MV-4-11 (cell line): ENCODE results near the gene IVNS1ABP.
A peak's percentile ranks its signal among the peaks of the same experiment; 100 is the strongest.
"Not testable (repeated sequence)": the region's sequence is repeated elsewhere in the genome, so short reads cannot be mapped to it uniquely, and the experiment has no call there.

Experiments used
- DNase-seq: peaks from one replicate; lab custom pipeline; 2025; lab: John Stamatoyannopoulos, UW

IVNS1ABP gene

DNA sequence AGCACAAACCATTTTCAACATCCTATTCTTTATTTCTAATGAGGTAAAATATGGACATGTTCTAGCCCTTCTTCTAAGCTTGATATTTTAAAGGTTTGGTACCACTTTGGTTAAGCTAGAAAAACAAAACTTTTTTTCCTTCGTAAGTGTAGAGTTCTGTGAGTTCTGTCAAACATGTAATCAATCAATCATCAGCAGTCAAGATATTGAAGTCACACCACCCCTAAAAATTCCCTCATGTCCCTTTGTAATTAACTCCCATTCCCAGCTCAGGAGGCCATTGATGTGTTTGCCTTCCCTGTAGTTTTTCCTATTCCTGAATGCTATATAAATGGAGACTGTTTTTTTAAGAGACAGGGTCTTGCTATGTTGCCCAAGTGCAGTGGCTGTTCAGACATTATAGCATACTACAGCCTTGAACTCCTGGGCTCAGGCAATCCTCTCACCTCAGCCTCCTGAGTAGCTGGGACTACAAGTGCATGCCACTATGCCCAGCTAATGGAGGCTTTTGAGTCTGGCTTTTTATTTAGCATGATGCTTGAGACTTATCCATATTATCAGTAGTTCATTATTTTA, 23.0 kb downstream of the IVNS1ABP start:
- no peak for DNase-seq

DNA sequence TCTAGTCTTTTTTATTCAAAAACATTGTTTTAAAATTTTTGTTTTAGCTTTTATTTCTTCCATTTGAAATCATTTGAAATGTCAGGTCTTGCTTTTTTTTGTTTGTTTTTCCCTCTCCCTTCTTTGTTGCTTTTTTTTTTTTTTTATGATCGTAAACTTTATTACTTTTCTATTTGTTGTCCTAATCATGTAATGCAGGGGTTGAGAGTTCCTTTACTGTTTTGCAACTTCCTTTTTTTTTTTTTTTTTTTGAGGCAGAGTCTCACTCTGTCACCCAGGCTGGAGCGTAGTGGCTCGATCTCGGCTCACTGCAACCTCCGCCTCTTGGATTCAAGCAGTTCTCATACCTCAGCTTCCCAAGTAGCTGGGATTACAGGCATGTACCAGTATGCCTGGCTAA, 24.8 kb downstream of the IVNS1ABP start:
- DNase-seq: peak; percentile 48

DNA sequence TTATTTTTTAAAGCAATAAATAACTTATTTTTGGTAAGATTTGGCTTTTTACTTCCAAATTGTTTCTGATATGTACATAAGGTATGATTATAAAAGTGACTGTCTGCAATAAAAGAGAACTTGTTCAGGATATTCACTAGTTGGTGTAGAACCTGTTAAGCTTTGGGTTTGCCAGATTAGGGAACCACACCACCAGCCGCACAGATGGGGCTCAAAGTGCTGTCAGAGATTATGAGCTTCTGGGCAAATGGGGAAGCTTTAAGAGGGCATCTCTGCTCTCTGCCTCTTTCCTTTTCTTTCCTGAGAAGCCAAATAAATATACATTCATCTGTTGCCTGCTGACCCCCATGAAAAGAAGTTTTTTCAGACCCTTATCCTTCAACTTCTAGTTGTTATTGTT, 25.4 kb downstream of the IVNS1ABP start:
- DNase-seq: peak; percentile 77

DNA sequence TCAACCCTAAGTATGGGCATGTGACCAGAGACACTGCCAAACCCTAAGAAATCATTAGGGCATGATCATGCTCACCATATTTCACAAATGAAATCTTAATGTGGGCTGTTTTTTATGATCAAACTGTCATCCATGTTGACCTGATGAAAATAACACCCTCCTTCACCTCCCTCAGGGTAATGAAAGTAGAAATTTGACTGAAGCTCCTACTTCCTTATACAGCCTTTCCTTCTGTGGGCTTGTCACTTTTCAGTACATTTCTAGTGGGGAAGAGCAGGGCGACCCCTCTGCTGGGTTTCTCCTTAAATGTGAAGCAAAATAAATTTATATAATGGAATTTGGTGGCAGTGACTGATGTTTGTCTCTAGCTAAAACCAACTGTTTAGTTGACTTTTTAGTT, 25.9 kb downstream of the IVNS1ABP start:
- peak; percentile 9 for DNase-seq

DNA sequence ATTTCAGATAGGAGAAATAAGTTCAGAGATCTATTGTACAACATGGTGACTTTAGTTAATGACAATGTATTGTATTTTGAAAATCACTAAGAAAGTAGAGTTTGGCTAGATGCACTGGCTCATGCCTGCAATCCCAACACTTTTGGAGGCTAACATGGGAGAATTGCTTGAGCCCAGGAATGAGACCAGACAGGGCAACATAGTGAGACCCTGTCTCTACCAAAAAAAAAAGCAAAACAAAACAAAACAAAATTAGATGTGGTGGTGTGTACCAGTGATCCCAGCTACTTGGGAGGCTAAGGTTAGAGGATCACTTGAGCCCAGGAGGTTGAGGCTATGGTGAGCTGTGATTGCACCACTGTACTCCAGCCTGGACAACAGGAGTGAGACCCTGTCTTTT, 27.2 kb downstream of the IVNS1ABP start:
- DNase-seq: no peak

DNA sequence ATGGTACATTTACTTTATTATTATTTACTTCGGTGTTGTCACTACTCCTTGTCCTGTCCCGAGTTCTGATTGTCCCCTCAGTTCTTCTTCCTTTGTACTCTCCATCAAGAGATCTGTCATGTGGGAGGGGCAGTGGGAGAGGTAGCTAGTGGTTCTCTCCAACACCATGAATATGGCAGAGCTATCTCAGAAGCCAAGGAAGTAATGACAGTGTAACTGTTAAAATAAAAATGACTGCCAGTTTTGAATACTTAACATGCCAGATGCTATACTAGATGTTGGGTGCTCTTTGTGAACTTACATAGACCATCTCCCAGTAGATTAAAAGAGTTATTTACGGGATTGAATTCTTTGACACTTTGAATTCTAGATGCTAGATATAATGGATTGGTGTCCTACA, 28.6 kb downstream of the IVNS1ABP start:
- no peak for DNase-seq

DNA sequence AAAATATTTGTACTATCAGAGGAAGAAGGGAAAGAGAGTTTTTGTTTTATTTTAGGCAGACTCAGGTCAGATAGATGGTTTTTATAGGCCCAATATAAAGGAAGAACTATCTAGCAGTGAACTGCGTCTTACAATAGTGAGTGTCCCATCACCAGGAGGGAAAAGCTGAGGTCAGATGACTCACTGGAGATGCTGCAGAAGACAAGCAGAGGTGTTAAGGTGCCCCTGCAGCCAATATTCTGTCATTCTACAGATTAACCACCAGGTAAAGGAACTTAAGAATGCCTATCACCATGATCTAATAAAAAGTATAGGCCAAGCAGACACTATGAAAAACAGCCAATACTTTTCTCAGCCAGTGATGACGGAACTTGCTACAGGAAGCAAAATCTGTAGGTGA, 29.6 kb downstream of the IVNS1ABP start:
- DNase-seq: no peak

DNA sequence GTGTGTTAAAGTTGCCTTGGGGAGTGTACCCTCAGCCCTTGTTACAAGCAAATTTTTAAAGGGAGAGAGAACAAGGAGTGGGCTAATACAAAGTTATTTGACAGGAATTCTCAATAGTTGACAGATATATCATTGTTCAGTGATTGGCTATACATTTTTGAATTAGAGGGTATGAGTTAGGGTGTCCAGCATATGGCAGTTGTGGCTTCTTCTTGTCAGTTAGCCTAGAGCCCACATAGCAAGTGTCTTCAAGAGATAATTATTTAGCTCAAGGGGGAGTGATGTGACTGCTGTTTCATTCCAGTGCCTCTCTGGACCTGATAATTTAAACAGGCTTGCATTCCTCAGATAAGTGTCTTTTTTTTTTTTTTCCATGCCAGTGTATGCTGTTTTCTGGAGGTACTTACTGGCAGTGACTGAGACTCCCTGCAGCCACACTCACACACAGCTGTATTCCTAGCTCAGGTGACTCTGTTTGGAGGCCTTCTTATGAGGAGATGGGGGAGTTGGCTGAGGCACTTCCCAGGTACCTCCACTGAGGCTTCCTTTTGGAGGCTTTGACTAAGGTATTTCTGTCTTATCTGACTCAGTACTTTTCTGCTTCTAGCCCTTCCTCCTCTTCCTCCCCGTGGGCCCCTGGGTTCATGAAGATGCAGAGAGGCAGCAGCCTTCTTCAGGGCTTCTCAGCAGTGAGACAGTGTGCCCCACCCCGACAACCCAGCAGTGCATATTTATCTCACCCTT, 32.3 kb downstream of the IVNS1ABP start:
- no peak for DNase-seq

DNA sequence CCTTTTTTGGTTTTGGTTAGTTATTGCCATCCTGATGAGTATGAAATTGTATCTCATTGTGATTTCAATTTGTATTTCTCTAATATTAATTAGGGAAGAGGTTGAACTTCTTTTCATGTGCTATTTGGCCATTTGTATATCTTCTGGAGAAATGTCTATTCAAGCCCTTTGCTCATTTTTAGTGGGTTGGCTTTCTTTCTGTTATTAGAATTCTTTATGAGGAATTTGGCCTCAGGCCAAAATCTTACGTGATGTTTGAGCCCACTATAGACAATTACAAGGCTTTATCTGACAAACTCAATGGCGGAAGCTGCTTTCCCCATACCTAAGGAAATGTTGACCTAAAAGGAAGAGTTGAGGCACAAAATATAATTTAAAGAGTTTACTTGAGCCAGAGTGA, 32.9 kb downstream of the IVNS1ABP start:
- no peak for DNase-seq

DNA sequence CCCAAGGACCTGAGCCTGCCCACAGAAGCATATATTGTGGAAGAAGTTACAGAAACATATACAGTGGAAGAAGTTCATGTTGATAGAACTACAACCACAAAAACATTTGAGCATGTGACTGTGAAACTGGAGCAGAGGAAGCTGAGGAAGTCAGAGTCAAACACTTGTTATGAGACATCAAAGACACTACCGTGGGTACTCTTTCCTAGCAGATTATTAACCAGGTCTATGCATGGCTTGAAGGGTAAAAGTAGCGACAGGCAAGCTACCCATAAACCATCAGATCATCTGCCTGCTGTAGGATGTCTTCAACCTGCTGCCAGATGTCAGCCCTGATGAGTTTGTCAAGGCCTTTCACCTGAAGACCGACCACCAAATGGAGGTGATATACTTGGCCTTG, 35.8 kb downstream of the IVNS1ABP start:
- peak; percentile 42 for DNase-seq

DNA sequence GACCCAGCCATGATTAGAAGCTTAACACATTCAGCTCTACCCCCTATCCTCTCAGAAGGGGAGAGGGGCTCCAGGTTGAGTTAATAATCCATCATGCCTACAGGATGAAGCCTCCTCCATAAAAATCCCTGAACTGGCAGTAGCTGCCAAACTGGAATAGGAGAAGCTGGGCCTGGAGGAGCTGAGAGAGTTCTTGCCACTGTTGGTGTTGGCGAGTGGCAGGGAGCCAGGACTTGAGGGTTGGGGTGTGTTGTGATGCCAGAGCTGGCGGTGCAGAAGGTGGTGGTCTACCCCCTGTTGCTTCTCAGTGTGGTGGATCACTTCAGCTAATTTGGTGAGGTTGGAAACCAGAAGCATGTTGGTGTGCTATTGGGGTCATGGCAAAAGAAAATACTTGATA, 36.5 kb downstream of the IVNS1ABP start:
- DNase-seq: no peak

DNA sequence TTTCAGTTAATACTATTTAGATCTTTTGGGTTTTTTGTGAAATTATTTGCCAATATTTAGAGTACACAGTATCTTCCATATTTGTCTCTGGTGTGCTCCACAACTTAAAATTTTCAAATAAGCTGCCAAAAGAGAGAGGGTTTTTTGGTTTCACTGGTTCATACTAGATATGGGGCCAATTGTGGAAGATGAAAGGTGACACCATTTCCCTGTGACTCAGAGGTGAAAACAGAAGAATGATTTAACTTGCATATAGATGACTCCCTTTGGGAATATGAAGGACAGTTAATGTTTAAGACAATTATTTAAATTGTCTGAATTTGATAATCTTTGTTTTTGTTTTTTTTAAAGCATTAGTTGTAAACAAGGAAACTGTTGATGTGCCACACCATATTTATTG, 37.5 kb downstream of the IVNS1ABP start:
- DNase-seq: no peak

DNA sequence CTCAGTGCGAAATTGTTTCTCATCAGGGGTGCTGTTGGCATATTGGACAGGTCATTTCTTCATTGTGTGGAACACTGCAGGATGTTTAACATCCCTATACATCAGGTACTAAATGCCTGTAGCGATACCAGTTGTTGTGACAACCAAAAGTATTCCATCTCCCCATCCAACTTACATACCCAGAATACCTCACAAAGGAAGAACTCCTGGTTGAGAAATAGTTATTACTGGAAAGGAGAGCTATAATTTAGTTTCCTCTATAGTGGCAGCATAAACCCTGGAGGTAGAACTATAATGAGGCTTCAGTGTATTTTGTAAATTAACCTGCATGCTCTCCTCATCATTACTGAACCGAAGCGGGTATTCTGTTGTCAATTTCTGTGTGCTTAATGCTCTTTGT, 45.1 kb downstream of the IVNS1ABP start:
- DNase-seq: no peak

DNA sequence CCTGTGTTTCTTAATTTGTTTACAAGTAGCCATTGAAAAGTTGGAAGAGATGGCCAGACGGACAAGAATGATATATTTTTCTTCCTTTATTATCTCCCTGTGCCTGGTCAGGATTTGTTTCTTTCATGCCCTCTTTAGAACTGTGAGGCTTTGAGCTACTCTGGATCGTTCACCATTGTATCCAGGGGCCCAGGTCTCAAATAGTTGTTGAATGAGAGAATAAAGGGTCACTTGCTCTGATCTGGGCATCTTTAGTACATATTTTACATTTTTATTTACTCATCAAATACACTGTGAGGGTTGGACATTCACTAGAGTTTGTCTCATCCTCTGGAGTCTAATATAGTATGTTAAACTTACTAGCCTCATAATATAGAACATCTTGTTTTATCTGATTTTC, 48.7 kb downstream of the IVNS1ABP start:
- no peak for DNase-seq

DNA sequence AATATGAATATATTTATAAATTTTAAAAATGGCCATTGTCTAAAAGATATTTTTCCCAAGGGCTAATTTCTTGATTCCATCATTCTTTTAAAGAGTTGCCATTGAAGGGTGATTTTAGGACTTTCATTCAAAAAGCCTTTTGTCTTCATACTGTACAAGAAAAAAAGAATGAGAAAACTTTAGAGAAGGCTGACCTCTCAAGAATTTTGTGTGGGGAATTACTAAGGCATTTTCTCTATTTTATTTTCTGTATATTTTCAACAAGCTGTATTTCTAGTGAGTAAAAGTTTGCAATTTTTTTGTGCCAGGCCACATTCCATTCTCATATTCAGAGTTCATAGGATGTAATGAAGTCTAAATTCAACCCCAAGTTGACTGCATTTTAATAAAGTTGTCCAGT, 49.3 kb downstream of the IVNS1ABP start:
- DNase-seq: no peak

DNA sequence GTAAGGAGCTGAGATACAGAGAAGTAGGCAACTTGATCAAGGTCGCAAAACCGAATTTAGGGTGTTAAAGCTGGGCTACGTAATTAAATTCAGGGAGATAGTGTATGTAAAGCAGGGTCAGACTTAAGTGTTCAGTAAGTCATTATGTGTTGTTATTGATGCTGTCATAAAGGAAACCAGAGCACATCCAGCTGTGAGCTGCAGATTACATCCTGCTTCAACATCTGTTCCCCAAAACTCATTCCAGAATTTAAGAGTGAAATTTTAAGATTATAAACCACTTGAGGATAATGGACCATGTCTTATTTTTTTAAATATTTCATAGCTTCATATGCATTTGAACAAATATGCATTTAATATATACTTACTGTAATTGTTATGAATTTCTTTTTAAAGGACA, 49.7 kb downstream of the IVNS1ABP start:
- no peak for DNase-seq

DNA sequence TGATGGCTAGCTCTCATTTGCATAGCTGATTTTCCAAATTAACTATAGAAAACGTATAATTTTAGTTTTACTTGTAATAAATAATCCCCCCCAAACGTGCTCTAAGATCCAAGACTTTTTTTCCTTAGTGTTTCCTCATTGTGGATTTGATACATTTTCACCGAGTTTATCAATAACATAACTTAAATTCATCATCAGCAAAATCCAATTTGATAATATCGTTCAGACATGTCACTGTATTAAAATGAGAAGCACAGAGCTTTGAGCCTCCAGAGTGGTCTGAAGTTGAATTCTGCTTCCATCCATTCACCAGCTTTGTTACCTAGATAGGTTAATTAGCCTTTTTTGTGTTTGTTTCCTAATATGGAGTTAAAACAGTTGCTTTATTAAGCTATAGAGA, 51.7 kb downstream of the IVNS1ABP start:
- DNase-seq: no peak

DNA sequence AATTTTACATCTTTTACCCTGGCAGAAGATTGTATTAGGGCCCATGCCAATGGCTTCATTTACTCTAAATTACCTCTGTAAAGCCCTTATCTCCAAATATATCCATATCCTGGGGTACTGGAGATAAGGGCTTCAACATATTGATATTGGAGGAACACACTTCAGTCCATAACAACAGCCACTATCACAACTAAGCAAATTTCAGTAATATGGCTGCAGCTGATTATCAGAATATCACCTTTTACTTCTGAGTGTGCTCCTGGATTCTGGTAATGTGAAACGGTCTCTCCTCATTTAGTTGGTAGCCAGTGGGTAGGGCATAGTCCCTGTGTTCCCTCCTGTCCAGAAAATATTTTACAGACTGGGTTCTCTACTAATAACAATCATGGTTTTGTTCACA, 53.3 kb downstream of the IVNS1ABP start:
- no peak for DNase-seq

DNA sequence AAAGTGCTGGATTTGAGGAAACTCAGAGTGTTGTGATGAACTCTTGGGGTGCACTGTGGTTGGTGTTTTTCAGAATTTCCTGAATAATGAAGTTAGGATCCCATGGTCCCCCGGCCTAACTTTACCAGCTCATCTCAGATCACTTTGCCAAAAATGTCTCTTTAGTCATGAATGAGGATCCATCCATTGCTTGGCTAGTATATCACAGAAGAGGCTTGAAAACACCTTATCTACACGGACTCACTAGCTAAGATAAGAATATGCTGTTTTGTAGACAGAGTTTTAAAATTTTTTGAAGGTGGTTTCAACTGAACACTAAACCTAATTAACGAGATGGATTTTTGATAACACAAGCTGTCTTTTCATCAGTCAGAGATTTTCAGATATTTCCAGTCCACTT, 53.8 kb downstream of the IVNS1ABP start:
- no peak for DNase-seq

DNA sequence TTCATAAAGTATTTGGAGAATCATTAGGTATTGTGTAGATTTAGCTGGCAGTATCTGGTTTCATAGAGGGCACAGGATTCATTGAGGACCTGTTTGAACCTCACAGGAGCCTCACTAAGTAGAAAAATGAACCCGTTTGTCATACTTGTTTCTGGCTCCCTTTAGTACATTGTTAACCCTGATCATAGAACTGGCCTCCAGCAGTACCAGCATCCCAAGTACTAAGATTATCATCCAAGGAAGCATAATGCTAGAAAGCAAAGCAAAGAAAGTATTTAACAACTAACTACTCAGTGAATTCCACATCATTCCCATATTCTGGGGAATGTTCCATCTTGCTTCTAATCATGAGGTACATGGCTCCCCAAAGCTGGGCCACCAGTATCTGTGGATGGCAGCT, 54.9 kb downstream of the IVNS1ABP start:
- DNase-seq: no peak

DNA sequence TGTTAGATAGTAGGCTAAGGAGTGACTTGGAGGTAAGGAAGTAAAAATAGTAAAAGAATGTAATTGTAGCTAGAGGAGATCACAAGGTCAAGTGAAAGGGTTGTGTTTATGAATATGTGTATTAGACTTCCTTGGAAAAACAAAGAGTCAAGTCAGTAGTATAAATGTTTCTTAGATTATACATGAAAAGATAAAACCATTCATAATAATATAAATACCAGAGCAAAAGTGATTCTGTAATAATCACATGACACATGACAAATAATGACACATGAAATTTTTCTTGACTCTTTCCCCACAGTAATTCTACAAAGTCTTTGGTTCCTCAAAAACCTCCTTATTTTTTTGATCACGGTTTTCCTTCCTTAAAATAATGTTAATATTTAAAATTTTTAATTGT, 56.4 kb downstream of the IVNS1ABP start:
- no peak for DNase-seq

DNA sequence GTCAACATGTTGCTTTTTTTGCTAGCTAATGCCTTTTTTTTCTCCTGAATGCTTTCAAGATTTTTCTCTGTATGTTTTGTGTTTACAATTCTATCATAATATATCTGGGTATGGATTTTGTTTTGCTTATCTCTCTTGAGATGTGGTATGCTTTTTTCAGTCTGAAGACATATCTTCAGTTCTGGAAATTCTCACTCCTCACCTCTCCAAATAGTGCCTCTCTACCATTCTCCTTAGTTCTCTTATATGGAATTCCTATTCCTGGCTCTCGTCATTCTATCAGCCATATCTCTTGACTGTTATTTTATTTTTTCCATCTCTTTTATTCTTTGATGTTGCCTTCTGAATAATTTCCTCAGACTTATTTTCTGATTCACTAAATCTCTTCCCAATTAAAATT, 58.4 kb downstream of the IVNS1ABP start:
- no peak for DNase-seq

DNA sequence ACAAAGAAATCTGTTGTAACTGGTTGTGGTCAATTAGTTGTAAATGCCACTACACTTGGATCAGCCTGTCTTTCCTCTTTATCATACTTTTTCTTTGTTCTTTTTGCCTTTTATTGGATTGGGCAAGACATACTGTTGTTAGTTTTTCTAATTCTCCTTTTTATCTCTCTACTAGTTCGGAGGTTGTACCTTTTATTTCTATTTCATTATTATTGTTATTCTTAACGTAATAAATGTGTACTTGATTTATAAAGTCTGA, 59.2 kb downstream of the IVNS1ABP start:
- no peak for DNase-seq

DNA sequence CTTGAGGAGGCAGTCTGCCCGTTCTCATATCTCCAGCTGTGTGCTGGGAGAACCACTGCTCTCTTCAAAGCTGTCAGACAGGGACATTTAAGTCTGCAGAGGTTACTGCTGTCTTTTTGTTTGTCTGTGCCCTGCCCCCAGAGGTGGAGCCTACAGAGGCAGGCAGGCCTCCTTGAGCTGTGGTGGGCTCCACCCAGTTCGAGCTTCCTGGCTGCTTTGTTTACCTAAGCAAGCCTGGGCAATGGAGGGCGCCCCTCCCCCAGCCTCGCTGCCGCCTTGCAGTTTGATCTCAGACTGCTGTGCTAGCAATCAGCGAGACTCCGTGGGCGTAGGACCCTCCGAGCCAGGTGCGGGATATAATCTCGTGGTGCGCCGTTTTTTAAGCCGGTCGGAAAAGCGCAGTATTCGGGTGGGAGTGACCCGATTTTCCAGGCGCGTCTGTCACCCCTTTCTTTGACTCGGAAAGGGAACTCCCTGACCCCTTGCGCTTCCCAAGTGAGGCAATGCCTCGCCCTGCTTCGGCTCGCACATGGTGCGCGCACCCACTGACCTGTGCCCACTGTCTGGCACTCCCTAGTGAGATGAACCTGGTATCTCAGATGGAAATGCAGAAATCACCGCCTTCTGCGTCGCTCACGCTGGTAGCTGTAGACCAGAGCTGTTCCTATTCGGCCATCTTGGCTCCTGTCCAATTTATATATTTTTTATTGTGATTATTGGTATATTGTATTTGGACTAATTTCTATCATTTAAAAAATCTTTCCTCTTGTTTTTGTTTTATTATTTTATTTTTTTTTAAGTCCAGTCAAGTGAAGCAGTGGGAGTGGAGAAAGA, 59.7 kb downstream of the IVNS1ABP start:
- DNase-seq: not testable (repeated sequence)
